Liver (tissue), 3 donors: ENCODE measurements around the gene SAMD4A.
"Not testable (repeated sequence)": the region's sequence is repeated elsewhere in the genome, so short reads cannot be mapped to it uniquely, and the experiment has no call there.

Experiments
- ATF3 ChIP-seq: IDR thresholded peaks from 2 replicates; pipeline ENCODE4 v1.6.1; 2016; ENCODE audit warnings: antibody characterized with exemption
- CTCF ChIP-seq: fragments of 150-350 bp; IDR thresholded peaks from 2 replicates; pipeline ENCODE4 v1.5.1; 2017; ENCODE audit warnings: improper control_type of control experiment, low read depth, low read length; ENCODE audit not compliant: missing input control
- JUND ChIP-seq, 2 donors: IDR thresholded peaks; 2 replicates each; pipeline ENCODE4 v1.6.1; 2016; ENCODE audit warnings: antibody characterized with exemption in 2 of 2
- RAD21 ChIP-seq, 2 donors: IDR thresholded peaks; 2 replicates each; pipeline ENCODE4 v1.6.1; 2016; ENCODE audit warnings: antibody characterized with exemption in 2 of 2, mild to moderate bottlenecking in 2 of 2
- REST ChIP-seq: IDR thresholded peaks from 2 replicates; pipeline ENCODE4 v1.6.1; 2016; ENCODE audit warnings: antibody characterized with exemption, mild to moderate bottlenecking
- ZBTB33 ChIP-seq: IDR thresholded peaks from 2 replicates; pipeline ENCODE4 v1.6.1; 2016; ENCODE audit warnings: antibody characterized with exemption
- donor health status: healthy.
- donor health status: healthy.

- TF ChIP-seq CTCF; JUND (IDR thresholded peaks at IDR 0.05); ATF3; ZBTB33; REST; RAD21 (IDR thresholded peaks at IDR 0.05): not testable (repeated sequence)
Measured at GRCh38 chr14:54752611-54753010, 185.7 kb downstream of the SAMD4A start.
